ENCODE results near the gene METTL26.

METTL26 gene

GRCh38 chr16:636206-637080, at the start of gene METTL26:
Gene METTL26 (minus strand): TSS chr16:636305. CDS start chr16:636290, 15 bp downstream.
- TF ChIP-seq NFIC (IDR thresholded peaks at IDR 0.05): no peak
- TF ChIP-seq YY1 (IDR thresholded peaks at IDR 0.05; ENCODE audit: low read depth): peak; percentile 57; the same call in 1 of the 2 replicates
- TF ChIP-seq FOXM1 (IDR thresholded peaks at IDR 0.05; ENCODE audit: borderline replicate concordance, low read depth): no peak
- 0 out of 2 replicates have a peak, but pooled peaks have one; percentile 10 for TF ChIP-seq ZBTB7A (IDR thresholded peaks at IDR 0.05; ENCODE audit: low read depth)
- TF ChIP-seq EP300 (IDR thresholded peaks at IDR 0.05; ENCODE audit: borderline replicate concordance): no peak
- peak; percentile 95 for TF ChIP-seq MAX (IDR thresholded peaks at IDR 0.05)
- no peak; the same call in none of the 2 replicates for TF ChIP-seq TCF12 (IDR thresholded peaks at IDR 0.05; ENCODE audit: low read depth)
- 0 out of 2 replicates have a peak, but pooled peaks have one; percentile 10 for TF ChIP-seq CEBPB (IDR thresholded peaks at IDR 0.05)
- peak; percentile 13; the same call in 1 of the 2 replicates for TF ChIP-seq TAF1 (IDR thresholded peaks at IDR 0.05; ENCODE audit: low read depth)
- no peak for TF ChIP-seq REST (IDR thresholded peaks at IDR 0.05; ENCODE audit: low read depth)
- peak; percentile 94 for TF ChIP-seq TEAD4 (IDR thresholded peaks at IDR 0.05)
- TF ChIP-seq CREB1 (IDR thresholded peaks at IDR 0.05; ENCODE audit: low read depth): peak; percentile 39; the same call in 1 of the 2 replicates
- TF ChIP-seq USF1 (IDR thresholded peaks at IDR 0.05): peak; percentile 55
- peak; percentile 36; the same call in 1 of the 2 replicates for TF ChIP-seq EGR1 (IDR thresholded peaks at IDR 0.05)
- 0 out of 2 replicates have a peak, but pooled peaks have one; percentile 10 for TF ChIP-seq RAD21 (IDR thresholded peaks at IDR 0.05; ENCODE audit: low read depth)

- no peak for TF ChIP-seq MAX (IDR thresholded peaks at IDR 0.05)
- no peak for TF ChIP-seq CEBPB (IDR thresholded peaks at IDR 0.05)
- TF ChIP-seq FOXM1 (IDR thresholded peaks at IDR 0.05; ENCODE audit: borderline replicate concordance, low read depth): no peak
- no peak for TF ChIP-seq RAD21 (IDR thresholded peaks at IDR 0.05; ENCODE audit: low read depth)
- no peak for TF ChIP-seq TCF12 (IDR thresholded peaks at IDR 0.05; ENCODE audit: low read depth)
- TF ChIP-seq REST (IDR thresholded peaks at IDR 0.05; ENCODE audit: low read depth): no peak
- TF ChIP-seq EGR1 (IDR thresholded peaks at IDR 0.05): no peak
- TF ChIP-seq ZBTB7A (IDR thresholded peaks at IDR 0.05; ENCODE audit: low read depth): no peak
- TF ChIP-seq TAF1 (IDR thresholded peaks at IDR 0.05; ENCODE audit: low read depth): no peak
- no peak for TF ChIP-seq USF1 (IDR thresholded peaks at IDR 0.05)
These were observed 49.0 kb upstream of the METTL26 start for GRCh38 chr16:684961-685696.

GRCh38 chr16:684071-684794, 48.1 kb upstream of the METTL26 start, which contains the start of gene JMJD8:
Gene JMJD8 (minus strand): TSS chr16:684334. CDS start chr16:684319, 15 bp downstream.
- peak; percentile 38; the same call in 1 of the 2 replicates for TF ChIP-seq NFIC (IDR thresholded peaks at IDR 0.05)
- peak; percentile 74 for TF ChIP-seq USF1 (IDR thresholded peaks at IDR 0.05)
- peak; percentile 92 for TF ChIP-seq YY1 (IDR thresholded peaks at IDR 0.05; ENCODE audit: low read depth)
- peak; percentile 19; the same call in 1 of the 2 replicates for TF ChIP-seq EP300 (IDR thresholded peaks at IDR 0.05; ENCODE audit: borderline replicate concordance)
- TF ChIP-seq TCF12 (IDR thresholded peaks at IDR 0.05; ENCODE audit: low read depth): peak; percentile 69; the same call in 1 of the 2 replicates
- TF ChIP-seq CEBPB (IDR thresholded peaks at IDR 0.05): no peak
- peak; percentile 95 for TF ChIP-seq MAX (IDR thresholded peaks at IDR 0.05)
- TF ChIP-seq RAD21 (IDR thresholded peaks at IDR 0.05; ENCODE audit: low read depth): no peak
- TF ChIP-seq TEAD4 (IDR thresholded peaks at IDR 0.05): peak; percentile 0; the same call in 1 of the 2 replicates
- no peak for TF ChIP-seq EGR1 (IDR thresholded peaks at IDR 0.05)
- TF ChIP-seq FOXM1 (IDR thresholded peaks at IDR 0.05; ENCODE audit: borderline replicate concordance, low read depth): peak; percentile 26; the same call in 1 of the 2 replicates
- TF ChIP-seq TAF1 (IDR thresholded peaks at IDR 0.05; ENCODE audit: low read depth): peak; percentile 86
- peak; percentile 76 for TF ChIP-seq CREB1 (IDR thresholded peaks at IDR 0.05; ENCODE audit: low read depth)
- TF ChIP-seq REST (IDR thresholded peaks at IDR 0.05; ENCODE audit: low read depth): no peak
- no peak for TF ChIP-seq ZBTB7A (IDR thresholded peaks at IDR 0.05; ENCODE audit: low read depth)
